HepG2 (cell line): ENCODE data around the gene MTF1. TPM values are rescaled to one million over a fixed set of nuclear protein-coding genes. Genes with fewer than 3 reads are reported as not detected.

Experiments used
- ATAC-seq: fragments of 200-7000 bp; cut with Tn5 transposase; 3 replicates; pipeline ENCODE4 v1.9.1; 2020; ENCODE audit warnings: mild to moderate bottlenecking, moderate library complexity
- BruUV-seq: library from RNA; stranded (reverse); fragments of 400-500 nt; replicated peaks from 2 replicates; lab custom pipeline; 2021; lab: Mats Ljungman, UMichigan
- CTCF ChIA-PET: fragments of 300-600 bp; formaldehyde crosslinking; extraction: SDS; loops from one replicate; lab custom pipeline; 2021; ENCODE audit warnings: low total read pairs, inconsistent platforms, low intra/inter-chr PET ratio; lab: Yijun Ruan, JAX
- POLR2A ChIA-PET: fragments of 350-600 bp; sonication (Branson Sonifier 250); formaldehyde crosslinking; loops from one replicate; lab custom pipeline; 2020; ENCODE audit warnings: antibody characterized with exemption, inconsistent platforms; lab: Yijun Ruan, JAX
- DNase-seq: peaks from one replicate; pipeline ENCODE4 v3.0.0-alpha.2; 2015; ENCODE audit warnings: low spot score
- FAIRE-seq: peaks from 3 replicates; lab custom pipeline; 2011; peaks lifted over from hg19 to GRCh38; lab: Jason Lieb, UNC
- H2AFZ ChIP-seq: one replicate; pipeline ENCODE4 v1.6.1; 2011; ENCODE audit warnings: low read length, inconsistent platforms
- H3K27ac ChIP-seq: fragments of 300-600 bp; 3 replicates; pipeline ENCODE4 v1.8.0; 2011; ENCODE audit warnings: mixed run types, mild to moderate bottlenecking, mixed read lengths, low read length, inconsistent platforms; ENCODE audit not compliant: insufficient read depth; ENCODE audit errors: extremely low read length
- H3K27me3 ChIP-seq, 2 experiments: fragments of 200-600 bp in 1 of 2; 2 replicates in 1 of 2; 3 replicates in 1 of 2; pipeline versions ENCODE4 v1.6.0 to v1.8.0; 2011; ENCODE audit warnings: low read length in 2 of 2, mild to moderate bottlenecking in 2 of 2, moderate library complexity in 2 of 2, inconsistent platforms in 1 of 2; ENCODE audit not compliant: insufficient read depth in 2 of 2, control insufficient read depth in 1 of 2
- H3K36me3 ChIP-seq, 2 experiments: fragments of 200-600 bp in 1 of 2; replicated peaks in 1 of 2; 2 replicates in 1 of 2; 3 replicates in 1 of 2; pipeline versions ENCODE4 v1.5.1 to v1.8.0; 2011; ENCODE audit warnings: low read length in 2 of 2, inconsistent platforms in 1 of 2; ENCODE audit not compliant: insufficient read depth in 2 of 2, control insufficient read depth in 1 of 2
- H3K4me1 ChIP-seq: 2 replicates; pipeline ENCODE4 v1.5.1; 2012; ENCODE audit warnings: low read length, inconsistent platforms; ENCODE audit not compliant: insufficient read depth
- H3K4me2 ChIP-seq: 2 replicates; pipeline ENCODE4 v1.6.0; 2011; ENCODE audit warnings: low read depth, low read length, inconsistent platforms
- H3K4me3 ChIP-seq, 3 experiments: fragments of 200-600 bp in 1 of 3; sonication (generic), shearing (Covaris generic) in 1 of 3; replicated peaks in 1 of 3; 2 replicates each; pipeline ENCODE4 v1.5.1; 2011 to 2016; ENCODE audit warnings: low read length in 3 of 3, inconsistent platforms in 2 of 3, low read depth in 2 of 3, mild to moderate bottlenecking in 2 of 3, control low read depth in 1 of 3, mixed read lengths in 1 of 3; ENCODE audit not compliant: insufficient read depth in 1 of 3
- H3K79me2 ChIP-seq: one replicate; pipeline ENCODE4 v1.6.1; 2011; ENCODE audit warnings: low read length, inconsistent platforms; ENCODE audit not compliant: insufficient read depth
- H3K9ac ChIP-seq: 2 replicates; pipeline ENCODE4 v1.6.0; 2011; ENCODE audit warnings: mild to moderate bottlenecking, low read depth, low read length, inconsistent platforms; ENCODE audit not compliant: insufficient read depth
- H3K9me3 ChIP-seq: 2 replicates; pipeline ENCODE4 v1.5.1; 2012; ENCODE audit warnings: mild to moderate bottlenecking, low read length
- H4K20me1 ChIP-seq: 2 replicates; pipeline ENCODE4 v1.6.0; 2011; ENCODE audit warnings: inconsistent platforms, mild to moderate bottlenecking, low read length, moderate library complexity; ENCODE audit not compliant: insufficient read depth
- CSRNP1 ChIP-seq: sonication (generic); formaldehyde crosslinking; IDR thresholded peaks from 2 replicates; pipeline ENCODE4 v1.8.1; 2023; ENCODE audit warnings: mild to moderate bottlenecking, missing genetic modification reagents
- MZF1 ChIP-seq: sonication (generic); formaldehyde crosslinking; IDR thresholded peaks from 2 replicates; pipeline ENCODE4 v1.8.1; 2023; ENCODE audit warnings: mild to moderate bottlenecking, missing genetic modification reagents, borderline replicate concordance
- NFYC ChIP-seq: IDR thresholded peaks from 2 replicates; pipeline ENCODE4 v1.6.1; 2016; ENCODE audit warnings: missing genetic modification reagents, missing compliant biosample characterization
- SIN3A ChIP-seq: IDR thresholded peaks from 2 replicates; pipeline ENCODE4 v1.6.1; 2011; ENCODE audit warnings: low read depth, mild to moderate bottlenecking, control low read depth, low read length, borderline replicate concordance
- ZFP91 ChIP-seq: sonication (generic); formaldehyde crosslinking; IDR thresholded peaks from 2 replicates; pipeline ENCODE4 v1.9.0; 2022; ENCODE audit warnings: missing genetic modification reagents, mild to moderate bottlenecking, borderline replicate concordance
- ZNF335 ChIP-seq: sonication (generic); formaldehyde crosslinking; IDR thresholded peaks from 2 replicates; pipeline ENCODE4 v1.4.0; 2020; ENCODE audit warnings: missing genetic modification reagents
- WGBS: methylation state at CpG from one replicate; pipeline ENCODE4 v1.1.6; 2017; ENCODE audit warnings: low lambda C conversion rate; 5-methylcytosine and 5-hydroxymethylcytosine counted together
- in situ Hi-C: cut with HindIII; loops from 2 replicates; pipeline ENCODE4 v1.10.0; 2017; ENCODE audit warnings: low pct_unique_long_range_greater_than_20kb; ENCODE audit not compliant: extremely low pct_ligation_motif_present
- intact Hi-C: fragments of 100-400 bp; cut with micrococcal nuclease; formaldehyde crosslinking; loops from one replicate; pipeline ENCODE4 v1.10.0; 2022; ENCODE audit not compliant: unreplicated experiment
- polyA plus RNA-seq, 8 experiments: library from polyadenylated mRNA; depleted of rRNA in 3 of 8; stranded (reverse) in 7 of 8; unstranded in 1 of 8; fragments of >200 nt; fragmentation: Illumina TruSeq in 4 of 8; extraction: Trizol in 4 of 8; gene quantifications; 2 replicates each; pipeline versions ENCODE4 v1.2.1 to v1.2.3, GENCODE V29; 2011 to 2016; ENCODE audit warnings: low read depth in 4 of 8, missing spikeins in 1 of 8, mixed read lengths in 1 of 8; ENCODE audit not compliant: insufficient read depth in 1 of 8
- total RNA-seq, 5 experiments: library from RNA; depleted of rRNA; stranded (reverse); fragments of >200 nt; fragmentation: Illumina TruSeq; extraction: Trizol; gene quantifications; 2 replicates each; pipeline ENCODE4 v1.2.3, GENCODE V29; 2016; ENCODE audit warnings: low read depth in 1 of 5
- TF ChIP-seq, protein P1 (sequence below): sonication (generic); formaldehyde crosslinking; IDR thresholded peaks from 2 replicates; pipeline ENCODE4 v1.4.0; 2020; ENCODE audit warnings: mild to moderate bottlenecking, missing genetic modification reagents

The MTF1 gene
- total and polyA plus RNA-seq, 2 of the 13 experiments (the other 11 are each of a cell fraction or from before 2014, with no cell fraction given) = 2.4 to 3.3 TPM

DNA sequence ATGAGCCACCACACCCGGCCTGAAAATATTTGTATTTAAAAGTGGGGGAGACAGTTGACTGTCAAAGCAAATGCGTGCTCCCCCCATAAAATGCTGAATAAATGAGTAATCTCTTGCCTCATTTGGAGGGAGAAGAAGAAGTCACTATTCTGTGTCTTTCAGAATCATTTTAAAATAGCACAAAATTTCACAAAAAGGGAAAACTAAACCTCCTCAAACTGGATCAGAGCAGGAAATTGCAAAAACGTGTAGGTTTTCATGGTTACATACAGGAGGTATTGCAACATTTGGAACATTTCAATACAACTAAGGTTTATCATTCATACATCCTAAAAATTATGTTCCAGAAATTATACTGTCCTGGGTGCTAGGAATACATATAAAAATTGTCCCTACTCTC, 13.6 kb downstream of the MTF1 start (continued):
- TF ChIP-seq, protein P1, sequence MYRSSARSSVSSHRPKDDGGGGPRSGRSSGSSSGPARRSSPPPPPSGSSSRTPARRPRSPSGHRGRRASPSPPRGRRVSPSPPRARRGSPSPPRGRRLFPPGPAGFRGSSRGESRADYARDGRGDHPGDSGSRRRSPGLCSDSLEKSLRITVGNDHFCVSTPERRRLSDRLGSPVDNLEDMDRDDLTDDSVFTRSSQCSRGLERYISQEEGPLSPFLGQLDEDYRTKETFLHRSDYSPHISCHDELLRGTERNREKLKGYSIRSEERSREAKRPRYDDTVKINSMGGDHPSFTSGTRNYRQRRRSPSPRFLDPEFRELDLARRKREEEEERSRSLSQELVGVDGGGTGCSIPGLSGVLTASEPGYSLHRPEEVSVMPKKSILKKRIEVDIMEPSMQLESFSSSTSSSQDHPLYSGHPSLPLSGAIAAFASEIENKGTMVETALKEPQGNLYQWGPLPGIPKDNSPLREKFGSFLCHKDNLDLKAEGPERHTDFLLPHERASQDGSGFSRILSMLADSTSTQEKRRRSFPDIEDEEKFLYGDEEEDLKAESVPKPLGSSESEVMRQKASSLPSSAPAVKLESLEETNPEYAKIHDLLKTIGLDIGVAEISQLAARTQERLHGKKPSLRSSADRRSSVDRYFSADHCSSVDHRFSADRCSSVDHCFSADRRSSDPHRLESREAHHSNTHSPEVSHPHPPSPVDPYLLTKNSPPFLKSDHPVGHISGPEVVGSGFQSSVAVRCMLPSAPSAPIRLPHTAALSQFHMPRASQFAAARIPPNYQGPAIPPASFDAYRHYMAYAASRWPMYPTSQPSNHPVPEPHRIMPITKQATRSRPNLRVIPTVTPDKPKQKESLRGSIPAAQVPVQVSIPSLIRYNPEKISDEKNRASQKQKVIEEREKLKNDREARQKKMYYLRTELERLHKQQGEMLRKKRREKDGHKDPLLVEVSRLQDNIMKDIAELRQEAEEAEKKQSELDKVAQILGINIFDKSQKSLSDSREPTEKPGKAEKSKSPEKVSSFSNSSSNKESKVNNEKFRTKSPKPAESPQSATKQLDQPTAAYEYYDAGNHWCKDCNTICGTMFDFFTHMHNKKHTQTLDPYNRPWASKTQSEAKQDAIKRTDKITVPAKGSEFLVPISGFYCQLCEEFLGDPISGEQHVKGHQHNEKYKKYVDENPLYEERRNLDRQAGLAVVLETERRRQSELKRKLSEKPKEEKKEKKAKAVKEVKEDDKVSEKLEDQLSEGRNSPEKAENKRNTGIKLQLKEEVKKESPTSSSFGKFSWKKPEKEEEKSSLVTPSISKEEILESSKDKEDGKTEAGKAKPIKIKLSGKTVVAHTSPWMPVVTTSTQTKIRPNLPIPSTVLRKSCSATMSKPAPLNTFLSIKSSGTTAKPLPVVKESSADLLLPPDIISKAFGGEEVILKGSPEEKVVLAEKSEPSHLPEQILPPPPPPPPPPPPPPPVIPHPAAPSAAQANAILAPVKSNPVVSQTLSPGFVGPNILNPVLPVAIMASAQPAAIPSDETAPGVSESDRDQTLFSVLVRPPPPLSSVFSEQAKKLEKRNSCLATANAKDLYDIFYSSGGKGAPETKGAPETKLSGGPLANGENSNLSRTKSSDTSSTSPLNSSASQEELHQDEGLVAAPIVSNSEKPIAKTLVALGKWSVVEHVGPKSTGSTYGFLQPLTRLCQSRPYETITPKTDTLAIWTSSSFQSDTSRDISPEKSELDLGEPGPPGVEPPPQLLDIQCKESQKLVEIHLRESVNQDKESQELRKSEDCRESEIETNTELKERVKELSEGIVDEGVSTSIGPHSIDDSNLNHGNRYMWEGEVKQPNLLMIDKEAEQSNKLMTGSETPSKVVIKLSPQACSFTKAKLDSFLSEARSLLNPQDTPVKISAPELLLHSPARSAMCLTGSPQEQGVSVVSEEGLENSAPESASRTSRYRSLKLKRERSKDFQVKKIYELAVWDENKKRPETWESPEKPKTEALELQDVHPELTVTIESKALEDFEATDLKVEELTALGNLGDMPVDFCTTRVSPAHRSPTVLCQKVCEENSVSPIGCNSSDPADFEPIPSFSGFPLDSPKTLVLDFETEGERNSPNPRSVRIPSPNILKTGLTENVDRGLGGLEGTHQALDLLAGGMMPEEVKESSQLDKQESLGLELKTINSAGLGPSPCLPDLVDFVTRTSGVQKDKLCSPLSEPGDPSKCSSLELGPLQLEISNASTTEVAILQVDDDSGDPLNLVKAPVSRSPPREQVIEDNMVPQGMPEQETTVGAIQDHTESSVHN = no peak
- TF ChIP-seq SIN3A = no peak

GRCh38 chr1:37845049-37845646, 14.2 kb downstream of the MTF1 start:
- ChIA-PET POLR2A (interaction anchor here (1.2 kb wide), 1 partner anchor 14 kb away, joined by 3 read pairs; the partner anchor contains the start of gene MTF1), CTCF (no interaction called here)
- H3K9me3 ChIP-seq = no peaks in the 10 kb centered on the region
- peaks cover 4% of the 10 kb centered on the region for H3K79me2 ChIP-seq
- WGBS = 76% methylated on average over 5 of the region's 5 CpGs
- H3K27ac ChIP-seq = no peak overlapping the region
- no peak overlapping the region for H2AFZ ChIP-seq
- no peaks in the 10 kb centered on the region; a peak in 1 of 5 replicates for H3K27me3 ChIP-seq
- DNase-seq = no peak
- no peaks in the 10 kb centered on the region for H4K20me1 ChIP-seq
- H3K4me2 ChIP-seq = no peak overlapping the region
- intact Hi-C loops = no loop called here
- H3K36me3 ChIP-seq = peaks cover 7 to 19% of the 10 kb centered on the region in 2 experiments; a peak in 4 of 5 replicates
- no peaks in the 10 kb centered on the region for H3K4me1 ChIP-seq
- no peak overlapping the region for H3K4me3 ChIP-seq
- TF ChIP-seq MZF1 (CRISPR knock-in tag) (no peak), ZFP91 (no peak), NFYC (no peak), CSRNP1 (CRISPR knock-in tag) (no peak), ZNF335 (no peak)
- in situ Hi-C loops = no loop called here
- no TSS peak for BruUV-seq
- ATAC-seq = no peak
- H3K9ac ChIP-seq = no peak overlapping the region
- FAIRE-seq = no peak
